H54 (cell line): Measurements from ENCODE around the gene KLRF1.

Source experiments
- DNase-seq: peaks from one replicate; pipeline ENCODE4 v3.0.0; 2011; ENCODE audit warnings: low spot score, mixed read lengths; ENCODE audit not compliant: insufficient read length
- FAIRE-seq: peaks from 3 replicates; lab custom pipeline; 2011; peaks lifted over from hg19 to GRCh38; lab: Jason Lieb, UNC
- POLR2A ChIP-seq: IDR thresholded peaks from 2 replicates; pipeline ENCODE4 v1.6.1; 2011; ENCODE audit warnings: low read depth, mild to moderate bottlenecking, low read length

The KLRF1 gene

DNA sequence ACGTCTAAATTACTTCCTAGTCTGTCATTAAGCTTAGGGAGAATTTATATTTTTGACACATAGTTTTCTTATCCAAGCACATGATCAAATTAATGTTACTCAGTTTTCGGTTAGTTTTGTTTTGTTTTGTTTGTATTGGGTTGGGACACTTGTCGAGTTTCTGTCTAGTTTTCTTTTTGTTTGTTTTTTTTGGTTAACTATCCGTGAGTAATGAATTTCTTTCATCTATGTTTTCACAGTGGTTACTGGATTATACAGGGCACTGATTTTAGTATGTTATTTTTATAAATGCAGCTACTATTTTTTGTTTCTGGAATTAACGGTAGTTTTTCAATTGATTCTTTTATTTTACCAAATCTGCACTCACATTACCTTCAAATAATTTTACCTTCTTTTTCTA, 2.7 kb downstream of the KLRF1 start:
- no peak for FAIRE-seq
- no peak for TF ChIP-seq POLR2A
- DNase-seq = no peak

DNA sequence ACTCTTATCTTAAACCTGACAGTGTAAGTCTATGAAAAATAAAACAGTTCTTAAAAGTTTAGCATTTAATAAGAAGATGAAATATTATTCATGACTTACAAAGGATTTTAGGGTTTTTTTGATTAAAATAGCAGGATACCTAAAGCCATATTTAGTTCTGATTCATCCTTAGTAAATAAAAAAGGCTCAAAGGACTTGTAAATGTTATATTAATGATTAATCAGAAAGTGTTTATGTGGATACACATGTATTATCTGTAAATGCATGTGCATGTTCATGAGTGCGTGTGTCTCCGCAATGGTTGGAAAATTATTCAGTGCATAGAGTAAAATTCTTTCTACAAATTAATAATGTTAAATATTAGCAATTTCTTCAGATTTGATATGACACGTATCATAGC, 4.4 kb downstream of the KLRF1 start:
- no peak for DNase-seq
- no peak for TF ChIP-seq POLR2A
- no peak for FAIRE-seq

DNA sequence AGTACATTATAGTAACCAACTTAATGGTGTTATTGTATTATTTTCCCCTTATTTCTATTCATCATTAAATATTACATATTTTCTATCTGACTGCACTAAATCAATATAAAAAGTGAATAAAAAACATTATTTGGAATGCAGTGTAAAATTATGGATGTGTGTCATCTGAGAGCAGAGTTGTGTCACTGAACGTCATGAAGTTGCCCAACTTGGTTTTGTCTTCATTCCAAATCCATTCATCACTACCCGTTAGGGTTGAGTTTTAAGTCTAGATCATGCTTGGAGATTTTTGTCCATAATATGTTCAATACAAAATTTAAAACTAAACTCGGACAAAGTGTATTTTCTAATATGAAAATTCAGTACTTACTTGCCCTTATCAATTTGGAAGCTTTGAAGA, 16.1 kb downstream of the KLRF1 start:
- FAIRE-seq (no peak), DNase-seq (no peak)
- TF ChIP-seq POLR2A = no peak

DNA sequence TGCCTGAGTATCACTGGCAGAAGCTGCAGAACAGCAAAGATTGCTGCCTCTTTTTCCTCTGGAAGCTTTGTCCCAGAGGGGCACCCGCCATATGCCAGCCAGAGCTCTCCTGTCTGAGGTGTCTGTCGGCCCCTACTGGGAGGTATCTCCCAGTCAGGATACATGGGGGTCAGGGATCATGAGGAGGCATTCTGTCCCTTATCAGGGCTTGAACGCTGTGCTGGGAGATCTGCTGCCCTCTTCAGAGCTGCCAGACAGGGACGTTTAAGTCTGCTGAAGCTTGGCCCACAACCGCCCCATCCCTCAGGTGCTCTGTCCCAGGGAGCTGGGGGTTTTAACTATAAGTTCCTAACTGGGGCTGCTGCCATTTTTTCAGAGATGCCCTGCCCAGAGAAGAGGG, 21.6 kb downstream of the KLRF1 start:
- DNase-seq (no peak), FAIRE-seq (no peak)
- TF ChIP-seq POLR2A = no peak

DNA sequence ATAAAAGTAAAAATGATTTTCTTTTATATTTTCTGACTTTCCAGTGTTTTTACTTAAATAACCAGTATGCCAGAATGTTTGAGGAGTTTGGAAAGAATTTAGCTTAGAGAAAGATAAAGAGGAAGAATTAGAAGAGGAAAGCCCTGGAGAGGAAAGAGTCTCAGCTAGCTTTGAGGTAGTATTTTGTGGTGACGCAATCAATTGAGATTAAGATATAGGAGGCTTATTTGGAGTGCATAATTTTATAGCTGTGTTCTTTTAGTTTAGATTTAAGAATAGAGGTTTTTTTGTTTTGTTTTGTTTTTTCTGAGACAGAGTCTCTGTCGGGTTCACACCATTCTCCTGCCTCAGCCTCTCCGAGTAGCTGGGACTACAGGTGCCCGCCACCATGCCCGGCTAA, 23.8 kb downstream of the KLRF1 start:
- FAIRE-seq (no peak), DNase-seq (no peak)
- no peak for TF ChIP-seq POLR2A

DNA sequence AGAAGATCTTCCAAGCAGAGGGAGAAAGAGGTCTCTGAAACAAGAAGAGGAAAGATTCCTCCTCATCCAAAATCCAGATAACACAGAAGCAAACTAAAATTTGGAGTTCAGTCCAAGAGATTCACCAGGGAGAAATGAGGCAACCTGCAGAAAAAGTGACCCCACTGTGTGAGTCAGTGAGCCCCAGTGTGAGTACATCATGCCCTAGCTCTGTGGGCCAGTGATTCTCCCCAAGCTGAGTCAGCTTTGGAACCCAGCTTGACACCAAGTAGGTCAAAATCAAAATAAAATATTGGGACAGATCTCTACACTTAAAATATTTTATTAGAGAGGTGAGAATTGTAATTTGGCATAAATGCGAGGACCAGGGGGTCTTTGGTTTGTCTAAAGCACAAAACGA, 24.6 kb downstream of the KLRF1 start:
- FAIRE-seq (no peak), DNase-seq (peak; percentile 10)
- no peak for TF ChIP-seq POLR2A

DNA sequence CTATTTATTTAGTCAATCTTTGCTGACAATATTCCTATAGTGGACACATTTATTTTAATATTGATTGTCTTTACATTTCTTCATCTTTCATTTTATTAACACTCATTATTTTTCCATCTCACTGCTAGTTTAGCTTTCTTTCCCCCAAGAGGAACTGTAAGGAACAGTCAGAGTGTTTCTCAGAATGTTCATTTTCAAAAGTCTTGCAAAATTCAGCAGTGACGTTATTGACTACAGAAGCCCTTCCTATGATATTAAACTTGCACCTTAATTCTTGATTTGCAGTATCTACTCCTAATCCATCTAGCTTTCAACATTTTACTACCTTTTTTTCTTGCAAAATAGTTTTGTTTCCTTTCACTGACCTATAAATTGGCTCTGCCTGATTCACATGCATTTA, 28.9 kb downstream of the KLRF1 start:
- DNase-seq = no peak

DNA sequence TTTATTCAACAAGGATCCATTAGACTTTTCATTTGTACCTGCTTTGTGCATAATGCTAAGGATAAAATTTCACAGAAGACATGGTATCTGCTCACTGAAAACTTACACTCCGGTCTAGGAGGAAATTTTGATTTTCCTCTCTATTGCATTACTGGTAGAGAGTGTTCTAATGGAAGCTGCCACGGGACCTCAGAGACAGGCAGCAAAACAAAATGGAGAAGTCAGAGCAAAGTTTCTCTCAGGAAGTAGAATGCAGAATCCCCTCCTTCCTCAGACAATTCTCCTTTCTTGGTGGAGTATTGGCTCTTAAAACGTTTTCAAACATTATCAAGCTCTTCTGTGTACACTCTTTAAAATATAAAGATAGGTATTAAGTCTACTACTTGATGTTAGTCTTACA, 29.6 kb downstream of the KLRF1 start:
- FAIRE-seq = no peak
- TF ChIP-seq POLR2A = no peak
- no peak for DNase-seq

More for the DNA sequence above, 28.9 kb downstream of the KLRF1 start:
- no peak for FAIRE-seq
- no peak for TF ChIP-seq POLR2A

DNA sequence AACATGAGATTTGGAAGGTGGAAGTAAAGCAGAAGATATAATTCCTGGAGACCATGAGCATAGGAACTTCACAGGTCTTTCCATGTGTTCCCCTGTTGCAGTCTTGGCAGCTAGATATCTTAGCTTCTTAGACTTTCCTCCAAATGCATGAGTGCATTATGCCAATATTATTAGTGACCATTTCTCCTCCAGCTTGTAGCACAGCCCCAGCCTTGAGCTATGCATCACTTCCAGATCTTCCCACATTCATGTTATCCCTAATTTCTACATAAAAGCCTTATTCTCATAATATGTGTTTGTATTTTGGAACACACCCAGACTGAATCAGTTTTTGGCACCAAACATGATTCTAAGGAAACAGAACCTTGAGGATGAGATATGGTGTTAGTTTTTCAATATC, 30.9 kb downstream of the KLRF1 start:
- no peak for TF ChIP-seq POLR2A
- FAIRE-seq (no peak), DNase-seq (no peak)

DNA sequence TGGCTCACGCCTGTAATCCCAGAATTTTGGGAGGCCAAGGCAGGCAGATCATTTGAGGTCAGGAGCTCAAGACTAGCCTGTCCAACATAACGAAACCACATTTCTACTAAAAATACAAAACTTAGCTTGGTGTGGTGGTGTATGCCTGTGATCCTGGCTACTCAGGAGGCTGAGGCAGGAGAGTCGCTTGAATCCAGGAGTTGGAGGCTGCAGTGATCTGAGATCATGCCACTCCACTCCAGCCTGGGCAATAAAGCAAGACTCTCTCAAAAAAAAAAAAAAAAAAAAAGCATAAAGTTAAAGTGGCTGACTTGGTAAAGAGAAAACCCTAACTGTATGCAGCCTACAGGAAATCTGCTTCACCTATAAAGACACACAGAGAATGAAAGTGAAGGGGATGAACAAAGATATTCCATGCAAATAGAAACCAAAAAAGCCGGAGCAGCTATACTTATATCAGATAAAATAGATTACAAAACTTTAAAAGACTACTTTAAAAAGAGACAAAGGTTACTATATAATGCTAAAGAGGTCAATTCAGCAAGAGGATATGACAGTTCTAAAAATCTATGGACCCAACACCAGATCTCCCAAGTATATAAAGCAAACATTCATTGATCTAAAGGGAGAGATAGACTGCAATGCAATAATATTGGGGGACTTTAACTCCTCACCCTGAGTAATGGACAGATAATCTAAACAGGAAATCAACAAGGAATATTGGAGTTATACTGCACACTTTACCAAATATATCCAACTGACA, 37.8 kb downstream of the KLRF1 start:
- TF ChIP-seq POLR2A = no peak
- peak; percentile 45 for FAIRE-seq
- no peak for DNase-seq

DNA sequence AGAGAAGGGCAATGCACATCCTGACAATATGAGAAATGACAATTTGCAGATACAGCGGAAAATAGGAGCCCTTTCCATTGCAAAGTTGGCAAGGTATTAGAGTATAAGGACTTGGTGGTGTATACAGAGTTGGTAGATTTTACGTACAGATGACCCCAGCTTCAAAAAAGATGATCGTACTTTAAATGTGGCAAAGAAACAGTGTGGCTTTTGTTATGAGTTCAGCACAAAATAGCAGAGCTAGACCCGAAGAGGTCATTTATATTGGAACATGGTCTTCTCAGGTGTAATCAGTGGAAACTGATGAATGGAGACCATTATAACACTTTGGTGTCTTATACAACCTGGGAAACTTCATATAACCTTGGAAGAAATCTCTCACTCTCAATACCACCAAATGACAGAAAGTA, 39.6 kb downstream of the KLRF1 start:
- FAIRE-seq (no peak), DNase-seq (no peak)
- no peak for TF ChIP-seq POLR2A

DNA sequence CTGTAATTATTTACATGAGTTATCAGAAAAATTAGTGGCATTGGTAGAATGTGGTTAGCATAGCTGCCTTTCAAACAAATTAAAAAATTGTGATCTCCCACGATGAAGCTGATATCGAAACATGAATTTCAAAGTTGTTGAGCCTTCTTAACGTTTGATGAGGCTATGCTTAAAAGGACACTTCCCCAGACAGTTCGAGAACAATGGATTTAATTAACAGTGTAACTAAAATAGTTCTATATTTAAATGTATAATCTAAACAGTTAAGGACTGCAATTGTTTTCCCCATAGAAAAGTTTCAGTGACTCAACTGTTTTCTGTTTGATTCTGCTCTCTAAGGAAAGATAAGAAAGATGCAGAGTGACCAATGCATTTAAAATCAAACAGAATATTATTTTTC, 40.2 kb downstream of the KLRF1 start:
- no peak for TF ChIP-seq POLR2A
- no peak for FAIRE-seq
- DNase-seq = no peak

DNA sequence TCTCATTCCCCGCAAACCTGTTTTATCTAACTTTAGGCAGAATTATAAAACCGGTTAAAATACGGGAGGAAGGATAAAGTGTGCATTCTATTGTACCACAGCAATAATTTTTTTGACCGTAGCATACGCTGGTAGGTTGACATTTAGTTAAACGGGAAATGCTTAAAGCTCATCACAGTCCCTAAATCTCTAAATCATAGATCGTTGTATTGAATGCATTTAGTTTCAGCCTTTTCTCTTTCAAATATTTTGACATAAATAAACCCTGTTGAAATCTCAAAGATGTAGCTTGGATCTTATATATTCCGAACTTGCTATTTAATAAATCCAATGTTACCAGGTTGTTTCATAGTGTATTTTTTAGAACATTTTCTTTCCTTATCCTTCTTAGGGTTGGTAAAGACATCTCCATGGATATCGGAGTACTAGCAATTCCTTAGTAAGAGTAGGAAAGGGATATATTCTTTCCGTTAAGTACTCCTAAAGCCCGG, 41.1 kb downstream of the KLRF1 start:
- FAIRE-seq = peak; percentile 57
- no peak for DNase-seq
- no peak for TF ChIP-seq POLR2A

DNA sequence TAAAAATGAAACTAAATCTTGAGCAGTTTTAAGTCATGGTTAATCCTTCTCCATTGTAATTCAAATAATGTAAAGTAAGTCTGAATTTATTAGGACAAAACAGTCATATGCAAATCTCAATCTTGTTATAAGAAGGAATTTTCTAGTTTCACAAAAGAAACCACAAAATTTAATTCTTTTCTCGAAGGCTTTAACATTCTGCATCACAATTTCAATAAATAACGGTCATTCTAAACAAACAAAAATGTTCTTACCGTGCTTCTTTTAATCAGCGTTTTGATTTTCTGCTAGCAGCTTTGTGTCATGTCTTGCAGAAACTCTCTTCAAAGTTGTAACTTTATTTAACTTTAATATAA, 41.6 kb downstream of the KLRF1 start:
- TF ChIP-seq POLR2A = no peak
- FAIRE-seq (no peak), DNase-seq (no peak)
